SU-DHL-6 (cell line): ENCODE measurements around the gene SCYL1.

Source experiments
- H2AFZ ChIP-seq: fragments of 200-600 bp; sonication (generic); 2 replicates; pipeline ENCODE4 v1.6.1; 2014; ENCODE audit warnings: low read depth, mild to moderate bottlenecking, moderate library complexity, mixed read lengths, antibody characterized with exemption, low read length; ENCODE audit not compliant: severe bottlenecking
- H3F3A ChIP-seq: fragments of 200-600 bp; shearing (Covaris generic); 2 replicates; pipeline ENCODE4 v1.6.0; 2016; ENCODE audit warnings: antibody characterized with exemption, mild to moderate bottlenecking; ENCODE audit not compliant: insufficient read depth
- H3K27ac ChIP-seq: fragments of 200-600 bp; sonication (generic); 2 replicates; pipeline ENCODE4 v1.5.1; 2016; ENCODE audit warnings: low read depth, mild to moderate bottlenecking, low read length, moderate library complexity, mixed read lengths
- H3K27me3 ChIP-seq: fragments of 200-600 bp; sonication (generic), shearing (Covaris generic); 2 replicates; pipeline ENCODE4 v1.6.0; 2014; ENCODE audit warnings: mild to moderate bottlenecking, low read length
- H3K36me3 ChIP-seq: fragments of 200-600 bp; sonication (generic); 2 replicates; pipeline ENCODE4 v1.6.1; 2014; ENCODE audit warnings: mild to moderate bottlenecking, low read length, mixed read lengths
- H3K4me2 ChIP-seq: fragments of 300-600, 200-600 bp; shearing (Covaris generic), sonication (generic); 2 replicates; pipeline ENCODE4 v1.6.0; 2014; ENCODE audit warnings: low read length, low read depth, mild to moderate bottlenecking; ENCODE audit not compliant: poor library complexity, severe bottlenecking
- H3K4me3 ChIP-seq: fragments of 200-600 bp; sonication (generic); 2 replicates; pipeline ENCODE4 v1.5.1; 2014; ENCODE audit warnings: antibody characterized with exemption, low read length, mild to moderate bottlenecking, mixed read lengths; ENCODE audit not compliant: insufficient read depth, poor library complexity, severe bottlenecking
- H3K79me2 ChIP-seq: fragments of 200-600 bp; sonication (generic); 2 replicates; pipeline ENCODE4 v1.6.1; 2014; ENCODE audit warnings: mild to moderate bottlenecking, low read length, moderate library complexity; ENCODE audit not compliant: insufficient read depth
- H3K9ac ChIP-seq: fragments of 200-600 bp; sonication (generic); 2 replicates; pipeline ENCODE4 v1.7.0; 2014; ENCODE audit warnings: mild to moderate bottlenecking, low read length
- H3K9me2 ChIP-seq: fragments of 200-600 bp; sonication (generic); replicated peaks from 2 replicates; pipeline ENCODE4 v1.6.1; 2014; ENCODE audit warnings: low read length; ENCODE audit not compliant: insufficient read depth
- H3K9me3 ChIP-seq: fragments of 200-600 bp; sonication (generic); 2 replicates; pipeline ENCODE4 v1.6.1; 2014; ENCODE audit warnings: low read length, mixed read lengths; ENCODE audit not compliant: insufficient read depth
- H4K20me1 ChIP-seq: fragments of 200-600 bp; sonication (generic); 2 replicates; pipeline ENCODE4 v1.6.1; 2014; ENCODE audit warnings: low read depth, mild to moderate bottlenecking, antibody characterized with exemption, low read length, moderate library complexity, mixed read lengths
- EZH2phosphoT487 ChIP-seq: fragments of 200-600 bp; sonication (generic), shearing (Covaris generic); conservative IDR thresholded peaks from 2 replicates; pipeline ENCODE4 v1.6.1; 2018; ENCODE audit warnings: mild to moderate bottlenecking, antibody characterized with exemption, low read length, moderate library complexity, mixed read lengths
- TF ChIP-seq, protein P1 (sequence below): fragments of 200-600 bp; sonication (generic); IDR thresholded peaks from one replicate; pipeline ENCODE4 v1.5.1; 2017; ENCODE audit warnings: antibody characterized with exemption, mild to moderate bottlenecking, low read length, moderate library complexity; ENCODE audit not compliant: insufficient read depth, poor library complexity, severe bottlenecking

The SCYL1 gene

DNA sequence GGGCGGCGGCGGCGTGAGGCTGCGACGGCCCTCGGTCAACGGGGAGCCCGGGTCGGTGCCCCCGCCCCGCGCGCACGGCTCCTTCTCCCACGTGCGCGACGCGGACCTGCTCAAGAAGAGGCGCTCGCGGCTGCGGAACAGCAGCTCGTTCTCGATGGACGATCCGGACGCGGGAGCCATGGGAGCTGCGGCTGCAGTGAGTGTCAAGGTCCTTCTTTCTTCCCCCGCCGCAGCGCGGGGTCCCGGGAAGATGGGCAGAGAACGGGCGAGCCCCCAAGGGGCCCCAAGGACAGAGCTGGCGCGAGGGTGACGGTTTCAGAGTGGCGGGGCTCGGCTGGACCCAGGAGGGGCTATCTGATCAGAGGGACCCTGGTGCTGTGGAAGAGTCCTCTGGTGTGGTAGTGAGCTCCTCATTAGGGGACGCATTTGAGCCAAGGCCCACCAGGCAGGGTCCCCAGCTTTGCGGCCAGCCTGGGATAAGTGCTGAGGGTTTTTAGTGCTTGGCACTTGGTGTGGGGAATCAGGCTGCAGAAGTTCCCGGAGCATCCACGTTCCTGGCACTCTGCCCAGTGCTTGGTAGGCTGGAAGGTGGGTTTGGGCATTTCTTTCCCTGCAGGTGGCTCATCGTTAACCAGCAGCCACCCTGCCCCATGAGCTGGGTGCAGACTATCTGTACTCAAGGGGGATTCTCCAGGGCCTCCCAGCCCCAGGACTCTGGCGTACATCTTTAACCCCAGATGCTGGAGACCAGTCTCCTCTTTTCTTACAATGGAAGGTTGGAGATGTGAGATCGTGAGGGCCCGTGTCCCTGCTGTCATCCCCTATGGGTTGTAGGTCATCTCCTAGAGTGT, 60.7 kb downstream of the SCYL1 start:
- H3K4me3 ChIP-seq = no peak overlapping the region
- H3K36me3 ChIP-seq = no peaks in the 10 kb centered on the region
- no peak overlapping the region for H3K27ac ChIP-seq
- H3K4me2 ChIP-seq = no peak overlapping the region
- no peaks in the 10 kb centered on the region for H3K9me3 ChIP-seq
- H3K27me3 ChIP-seq = no peaks in the 10 kb centered on the region
- H2AFZ ChIP-seq = no peak overlapping the region
- H3K9ac ChIP-seq = no peak overlapping the region
- no peaks in the 10 kb centered on the region for H3K9me2 ChIP-seq
- no peaks in the 10 kb centered on the region for H3F3A ChIP-seq
- H3K79me2 ChIP-seq = no peaks in the 10 kb centered on the region
- TF ChIP-seq EZH2phosphoT487 = no peak
- TF ChIP-seq, protein P1, sequence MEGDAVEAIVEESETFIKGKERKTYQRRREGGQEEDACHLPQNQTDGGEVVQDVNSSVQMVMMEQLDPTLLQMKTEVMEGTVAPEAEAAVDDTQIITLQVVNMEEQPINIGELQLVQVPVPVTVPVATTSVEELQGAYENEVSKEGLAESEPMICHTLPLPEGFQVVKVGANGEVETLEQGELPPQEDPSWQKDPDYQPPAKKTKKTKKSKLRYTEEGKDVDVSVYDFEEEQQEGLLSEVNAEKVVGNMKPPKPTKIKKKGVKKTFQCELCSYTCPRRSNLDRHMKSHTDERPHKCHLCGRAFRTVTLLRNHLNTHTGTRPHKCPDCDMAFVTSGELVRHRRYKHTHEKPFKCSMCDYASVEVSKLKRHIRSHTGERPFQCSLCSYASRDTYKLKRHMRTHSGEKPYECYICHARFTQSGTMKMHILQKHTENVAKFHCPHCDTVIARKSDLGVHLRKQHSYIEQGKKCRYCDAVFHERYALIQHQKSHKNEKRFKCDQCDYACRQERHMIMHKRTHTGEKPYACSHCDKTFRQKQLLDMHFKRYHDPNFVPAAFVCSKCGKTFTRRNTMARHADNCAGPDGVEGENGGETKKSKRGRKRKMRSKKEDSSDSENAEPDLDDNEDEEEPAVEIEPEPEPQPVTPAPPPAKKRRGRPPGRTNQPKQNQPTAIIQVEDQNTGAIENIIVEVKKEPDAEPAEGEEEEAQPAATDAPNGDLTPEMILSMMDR = no peak
- no peaks in the 10 kb centered on the region for H4K20me1 ChIP-seq

DNA sequence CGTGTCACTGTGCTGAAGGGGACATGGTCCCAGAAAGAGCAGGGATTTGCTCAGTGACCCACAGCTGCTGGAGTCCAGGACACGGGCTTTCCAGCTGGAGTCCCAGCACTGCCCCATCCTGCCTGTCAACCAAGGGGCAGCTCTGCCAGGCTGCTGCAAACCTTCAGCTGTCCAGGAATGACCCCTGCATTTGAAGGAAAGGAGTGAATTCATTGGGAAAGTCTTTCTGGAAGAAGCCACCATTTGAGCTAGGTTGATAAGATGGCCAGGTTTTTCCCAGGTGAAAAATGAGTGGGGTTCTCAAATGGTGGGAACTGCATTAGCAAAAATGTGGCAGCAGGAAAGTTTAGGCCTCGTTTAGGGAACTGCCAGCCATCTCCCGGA, 61.4 kb downstream of the SCYL1 start:
- Histone ChIP-seq H3K27me3 (no peaks in the 10 kb centered on the region), H3K9me2 (no peaks in the 10 kb centered on the region), H3K9ac (no peak overlapping the region), H2AFZ (no peak overlapping the region), H3K9me3 (no peaks in the 10 kb centered on the region), H3K4me2 (no peak overlapping the region), H3K4me3 (no peak overlapping the region), H3K36me3 (no peaks in the 10 kb centered on the region), H4K20me1 (no peaks in the 10 kb centered on the region), H3K79me2 (no peaks in the 10 kb centered on the region), H3F3A (no peaks in the 10 kb centered on the region), H3K27ac (no peak overlapping the region)
- TF ChIP-seq EZH2phosphoT487 = no peak
- TF ChIP-seq, protein P1 = no peak

DNA sequence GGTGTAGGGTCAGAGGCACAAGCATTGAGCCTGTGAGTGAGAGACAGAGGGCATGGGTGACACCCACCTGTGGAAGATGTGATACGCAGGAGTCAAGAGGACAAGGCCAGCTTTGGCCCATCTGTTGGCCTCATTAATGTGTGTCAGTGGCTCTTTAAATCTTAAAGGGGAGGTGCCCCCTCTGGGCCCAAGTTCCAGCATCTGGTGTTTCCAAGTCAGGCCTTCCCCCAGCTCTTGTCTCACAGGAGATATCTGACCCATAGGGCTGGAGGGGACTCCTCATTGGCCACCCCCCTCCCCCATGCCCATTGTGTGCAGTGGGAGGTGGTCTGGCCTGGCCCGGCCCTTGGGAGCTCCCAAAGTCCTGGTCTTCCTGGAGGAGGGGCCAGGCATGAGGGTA, 61.8 kb downstream of the SCYL1 start:
- H3K79me2 ChIP-seq = no peaks in the 10 kb centered on the region
- no peak overlapping the region for H3K4me3 ChIP-seq
- no peak overlapping the region for H3K9ac ChIP-seq
- no peaks in the 10 kb centered on the region for H3K36me3 ChIP-seq
- no peaks in the 10 kb centered on the region for H3K27me3 ChIP-seq
- no peaks in the 10 kb centered on the region for H3K9me2 ChIP-seq
- no peaks in the 10 kb centered on the region for H4K20me1 ChIP-seq
- no peak overlapping the region for H3K27ac ChIP-seq
- no peaks in the 10 kb centered on the region for H3F3A ChIP-seq
- H3K9me3 ChIP-seq = no peaks in the 10 kb centered on the region
- no peak overlapping the region for H3K4me2 ChIP-seq
- H2AFZ ChIP-seq = no peak overlapping the region
- TF ChIP-seq, protein P1 = no peak
- TF ChIP-seq EZH2phosphoT487 = no peak
